ENCODE measurements around the gene TSR1.

The TSR1 gene

GRCh38 chr17:2375406-2375805 lies 39.1 kb upstream of the TSR1 start:
- H3K9ac ChIP-seq (ENCODE audit: low read depth, low read length), result no peak overlapping the region
- H3K4me1 ChIP-seq (ENCODE audit: insufficient read depth, low read length), result no peaks in the 10 kb centered on the region
- no peaks in the 10 kb centered on the region for H3K9me3 ChIP-seq (ENCODE audit: insufficient read depth, low read depth, low read length)
- H3K36me3 ChIP-seq (ENCODE audit: insufficient read depth, low read depth, low read length), result peaks cover 31% of the 10 kb centered on the region
- no peaks in the 10 kb centered on the region for H3K27me3 ChIP-seq (ENCODE audit: insufficient read depth, low read length)
- H3K27ac ChIP-seq (ENCODE audit: low read length), result no peak overlapping the region
- H3K4me3 ChIP-seq (ENCODE audit: low read length), result no peak overlapping the region

- Histone ChIP-seq H3K4me3 (ENCODE audit: low read length) (no peak overlapping the region), H3K27me3 (ENCODE audit: insufficient read depth, low read length) (no peaks in the 10 kb centered on the region), H3K9ac (ENCODE audit: low read depth, low read length) (no peak overlapping the region), H3K9me3 (ENCODE audit: insufficient read depth, low read depth, low read length) (no peaks in the 10 kb centered on the region), H3K4me1 (ENCODE audit: insufficient read depth, low read length) (no peaks in the 10 kb centered on the region), H3K36me3 (ENCODE audit: insufficient read depth, low read depth, low read length) (peaks cover 31% of the 10 kb centered on the region), H3K27ac (ENCODE audit: low read length) (no peak overlapping the region)
Measured at GRCh38 chr17:2374549-2375285, 38.5 kb upstream of the TSR1 start.

- no peaks in the 10 kb centered on the region for H3K9me3 ChIP-seq (ENCODE audit: insufficient read depth, low read depth, low read length)
- H3K27me3 ChIP-seq (ENCODE audit: insufficient read depth, low read length), result no peaks in the 10 kb centered on the region
- no peak overlapping the region for H3K4me3 ChIP-seq (ENCODE audit: low read length)
- H3K36me3 ChIP-seq (ENCODE audit: insufficient read depth, low read depth, low read length), result peaks cover 26% of the 10 kb centered on the region
- H3K4me1 ChIP-seq (ENCODE audit: insufficient read depth, low read length), result no peaks in the 10 kb centered on the region
- no peak overlapping the region for H3K27ac ChIP-seq (ENCODE audit: low read length)
- H3K9ac ChIP-seq (ENCODE audit: low read depth, low read length), result no peak overlapping the region
Measured at GRCh38 chr17:2373179-2373578, 36.9 kb upstream of the TSR1 start.

- Histone ChIP-seq H3K27me3 (ENCODE audit: insufficient read depth, low read length) (no peaks in the 10 kb centered on the region), H3K9me3 (ENCODE audit: insufficient read depth, low read depth, low read length) (no peaks in the 10 kb centered on the region), H3K4me1 (ENCODE audit: insufficient read depth, low read length) (no peaks in the 10 kb centered on the region), H3K4me3 (ENCODE audit: low read length) (no peak overlapping the region), H3K27ac (ENCODE audit: low read length) (no peak overlapping the region), H3K9ac (ENCODE audit: low read depth, low read length) (no peak overlapping the region), H3K36me3 (ENCODE audit: insufficient read depth, low read depth, low read length) (peaks cover 22% of the 10 kb centered on the region)
Measured at GRCh38 chr17:2372681-2373080, 36.4 kb upstream of the TSR1 start.

GRCh38 chr17:2372180-2372579 lies 35.9 kb upstream of the TSR1 start:
- no peak overlapping the region for H3K9ac ChIP-seq (ENCODE audit: low read depth, low read length)
- H3K36me3 ChIP-seq (ENCODE audit: insufficient read depth, low read depth, low read length), result peaks cover 18% of the 10 kb centered on the region
- no peak overlapping the region for H3K4me3 ChIP-seq (ENCODE audit: low read length)
- no peaks in the 10 kb centered on the region for H3K9me3 ChIP-seq (ENCODE audit: insufficient read depth, low read depth, low read length)
- H3K27me3 ChIP-seq (ENCODE audit: insufficient read depth, low read length), result no peaks in the 10 kb centered on the region
- H3K27ac ChIP-seq (ENCODE audit: low read length), result no peak overlapping the region
- H3K4me1 ChIP-seq (ENCODE audit: insufficient read depth, low read length), result no peaks in the 10 kb centered on the region

GRCh38 chr17:2371183-2372130 lies 35.2 kb upstream of the TSR1 start:
- no peak overlapping the region for H3K4me3 ChIP-seq (ENCODE audit: low read length)
- H3K9me3 ChIP-seq (ENCODE audit: insufficient read depth, low read depth, low read length), result no peaks in the 10 kb centered on the region
- H3K36me3 ChIP-seq (ENCODE audit: insufficient read depth, low read depth, low read length), result peaks cover 18% of the 10 kb centered on the region
- H3K4me1 ChIP-seq (ENCODE audit: insufficient read depth, low read length), result no peaks in the 10 kb centered on the region
- no peak overlapping the region for H3K9ac ChIP-seq (ENCODE audit: low read depth, low read length)
- no peak overlapping the region for H3K27ac ChIP-seq (ENCODE audit: low read length)
- no peaks in the 10 kb centered on the region for H3K27me3 ChIP-seq (ENCODE audit: insufficient read depth, low read length)

GRCh38 chr17:2370211-2370589 lies 33.9 kb upstream of the TSR1 start:
- H3K9ac ChIP-seq (ENCODE audit: low read depth, low read length), result peak overlapping the region; percentile 32; the same call in 1 of the 2 replicates
- H3K4me3 ChIP-seq (ENCODE audit: low read length), result no peak overlapping the region
- H3K9me3 ChIP-seq (ENCODE audit: insufficient read depth, low read depth, low read length), result no peaks in the 10 kb centered on the region
- no peaks in the 10 kb centered on the region for H3K4me1 ChIP-seq (ENCODE audit: insufficient read depth, low read length)
- peaks cover 12% of the 10 kb centered on the region; the same call in 1 of the 2 replicates for H3K36me3 ChIP-seq (ENCODE audit: insufficient read depth, low read depth, low read length)
- no peak overlapping the region for H3K27ac ChIP-seq (ENCODE audit: low read length)
- H3K27me3 ChIP-seq (ENCODE audit: insufficient read depth, low read length), result no peaks in the 10 kb centered on the region

GRCh38 chr17:2369551-2370210 lies 33.4 kb upstream of the TSR1 start:
- Histone ChIP-seq H3K36me3 (ENCODE audit: insufficient read depth, low read depth, low read length) (peaks cover 12% of the 10 kb centered on the region; the same call in 1 of the 2 replicates), H3K27me3 (ENCODE audit: insufficient read depth, low read length) (no peaks in the 10 kb centered on the region), H3K27ac (ENCODE audit: low read length) (no peak overlapping the region), H3K4me1 (ENCODE audit: insufficient read depth, low read length) (no peaks in the 10 kb centered on the region), H3K9me3 (ENCODE audit: insufficient read depth, low read depth, low read length) (no peaks in the 10 kb centered on the region), H3K9ac (ENCODE audit: low read depth, low read length) (peak overlapping the region; percentile 32; the same call in 1 of the 2 replicates), H3K4me3 (ENCODE audit: low read length) (no peak overlapping the region)

GRCh38 chr17:2369039-2369438 lies 32.8 kb upstream of the TSR1 start:
- no peaks in the 10 kb centered on the region for H3K4me1 ChIP-seq (ENCODE audit: insufficient read depth, low read length)
- H3K36me3 ChIP-seq (ENCODE audit: insufficient read depth, low read depth, low read length), result peaks cover 12% of the 10 kb centered on the region; the same call in 1 of the 2 replicates
- H3K9me3 ChIP-seq (ENCODE audit: insufficient read depth, low read depth, low read length), result no peaks in the 10 kb centered on the region
- H3K27me3 ChIP-seq (ENCODE audit: insufficient read depth, low read length), result no peaks in the 10 kb centered on the region
- H3K27ac ChIP-seq (ENCODE audit: low read length), result no peak overlapping the region
- H3K4me3 ChIP-seq (ENCODE audit: low read length), result no peak overlapping the region
- no peak overlapping the region for H3K9ac ChIP-seq (ENCODE audit: low read depth, low read length)

GRCh38 chr17:2368359-2368758 lies 32.1 kb upstream of the TSR1 start:
- Histone ChIP-seq H3K9me3 (ENCODE audit: insufficient read depth, low read depth, low read length) (no peaks in the 10 kb centered on the region), H3K27ac (ENCODE audit: low read length) (no peak overlapping the region), H3K36me3 (ENCODE audit: insufficient read depth, low read depth, low read length) (peaks cover 8% of the 10 kb centered on the region; the same call in 1 of the 2 replicates), H3K9ac (ENCODE audit: low read depth, low read length) (no peak overlapping the region), H3K27me3 (ENCODE audit: insufficient read depth, low read length) (no peaks in the 10 kb centered on the region), H3K4me3 (ENCODE audit: low read length) (no peak overlapping the region), H3K4me1 (ENCODE audit: insufficient read depth, low read length) (no peaks in the 10 kb centered on the region)

GRCh38 chr17:2366747-2367494 lies 30.7 kb upstream of the TSR1 start:
- H3K27me3 ChIP-seq (ENCODE audit: insufficient read depth, low read length), result no peaks in the 10 kb centered on the region
- H3K9ac ChIP-seq (ENCODE audit: low read depth, low read length), result no peak overlapping the region
- peaks cover 10% of the 10 kb centered on the region for H3K36me3 ChIP-seq (ENCODE audit: insufficient read depth, low read depth, low read length)
- H3K9me3 ChIP-seq (ENCODE audit: insufficient read depth, low read depth, low read length), result no peaks in the 10 kb centered on the region
- H3K27ac ChIP-seq (ENCODE audit: low read length), result no peak overlapping the region
- H3K4me3 ChIP-seq (ENCODE audit: low read length), result no peak overlapping the region
- H3K4me1 ChIP-seq (ENCODE audit: insufficient read depth, low read length), result no peaks in the 10 kb centered on the region

All from iPS-20b (cell line).